ENCODE data around the gene TSPAN3. TPM values are rescaled to one million over a fixed set of nuclear protein-coding genes. Genes with fewer than 3 reads are reported as not detected.

TSPAN3 gene
- total RNA-seq, 1 donor from 2014 or later = 292 TPM

GRCh38 chr15:77068633-77069032 lies 2.3 kb downstream of the TSPAN3 start:
- peak overlapping the region; percentile 85 for H3K4me3 ChIP-seq
- DNase-seq = no peak
- no peak for ATAC-seq
- no peak for TF ChIP-seq CTCF (IDR thresholded peaks at IDR 0.05)
- intact Hi-C loops (cut with DNase I) = no loop called here
- peaks cover 74% of the 10 kb centered on the region for H3K4me1 ChIP-seq
- H3K9me3 ChIP-seq = no peaks in the 10 kb centered on the region
- peak overlapping the region; percentile 95 for H3K27ac ChIP-seq
- H3K27me3 ChIP-seq (ENCODE audit: low read depth) = no peaks in the 10 kb centered on the region
- H3K36me3 ChIP-seq = no peaks in the 10 kb centered on the region

GRCh38 chr15:77067691-77068367 lies 3.1 kb downstream of the TSPAN3 start:
- DNase-seq = no peak
- H3K4me3 ChIP-seq = no peak overlapping the region
- no peak for TF ChIP-seq CTCF (IDR thresholded peaks at IDR 0.05)
- peak; percentile 43 to 57 for ATAC-seq
- H3K27ac ChIP-seq = peak overlapping the region; percentile 95
- H3K4me1 ChIP-seq = peaks cover 80% of the 10 kb centered on the region
- no peaks in the 10 kb centered on the region for H3K27me3 ChIP-seq (ENCODE audit: low read depth)
- intact Hi-C loops (cut with DNase I) = no loop called here
- H3K9me3 ChIP-seq = no peaks in the 10 kb centered on the region
- no peaks in the 10 kb centered on the region for H3K36me3 ChIP-seq

- no peak overlapping the region for H3K4me3 ChIP-seq
- ATAC-seq = peak; percentile 59 to 66
- DNase-seq = no peak
- H3K27ac ChIP-seq = peak overlapping the region; percentile 95
- H3K9me3 ChIP-seq = no peaks in the 10 kb centered on the region
- no peaks in the 10 kb centered on the region for H3K27me3 ChIP-seq (ENCODE audit: low read depth)
- H3K36me3 ChIP-seq = no peaks in the 10 kb centered on the region
- intact Hi-C loops (cut with DNase I) = no loop called here
- H3K4me1 ChIP-seq = peaks cover 87% of the 10 kb centered on the region
- TF ChIP-seq CTCF (IDR thresholded peaks at IDR 0.05) = no peak
Observed at GRCh38 chr15:77066971-77067690, 3.8 kb downstream of the TSPAN3 start.

- ATAC-seq (peak; percentile 7 to 28), DNase-seq (no peak)
- Histone ChIP-seq H3K27me3 (ENCODE audit: low read depth) (no peaks in the 10 kb centered on the region), H3K4me3 (no peak overlapping the region), H3K4me1 (peaks cover 97% of the 10 kb centered on the region), H3K27ac (no peak overlapping the region), H3K36me3 (no peaks in the 10 kb centered on the region), H3K9me3 (no peaks in the 10 kb centered on the region)
- no peak for TF ChIP-seq CTCF (IDR thresholded peaks at IDR 0.05)
- intact Hi-C loops (cut with DNase I) = no loop called here
Observed at GRCh38 chr15:77064539-77065308, 6.2 kb downstream of the TSPAN3 start.

- no peak overlapping the region for H3K27ac ChIP-seq
- H3K9me3 ChIP-seq = no peaks in the 10 kb centered on the region
- H3K27me3 ChIP-seq (ENCODE audit: low read depth) = no peaks in the 10 kb centered on the region
- ATAC-seq (no peak), DNase-seq (no peak)
- intact Hi-C loops (cut with DNase I) = no loop called here
- H3K4me3 ChIP-seq = no peak overlapping the region
- no peak for TF ChIP-seq CTCF (IDR thresholded peaks at IDR 0.05)
- H3K4me1 ChIP-seq = peaks cover 97% of the 10 kb centered on the region
- H3K36me3 ChIP-seq = no peaks in the 10 kb centered on the region
Observed at GRCh38 chr15:77064063-77064462, 6.8 kb downstream of the TSPAN3 start.

All from lower lobe of right lung (tissue), 2 donors.